Embryonic facial prominence (tissue), 1 donor: ENCODE data around the gene PARVB.

Experiments used
- DNase-seq: peaks from one replicate; pipeline ENCODE4 v3.0.0-alpha.2; 2016; ENCODE audit errors: extremely low spot score

PARVB gene

GRCh38 chr22:44199866-44200265 lies 175.8 kb downstream of the PARVB start:
- DNase-seq: no peak

DNA sequence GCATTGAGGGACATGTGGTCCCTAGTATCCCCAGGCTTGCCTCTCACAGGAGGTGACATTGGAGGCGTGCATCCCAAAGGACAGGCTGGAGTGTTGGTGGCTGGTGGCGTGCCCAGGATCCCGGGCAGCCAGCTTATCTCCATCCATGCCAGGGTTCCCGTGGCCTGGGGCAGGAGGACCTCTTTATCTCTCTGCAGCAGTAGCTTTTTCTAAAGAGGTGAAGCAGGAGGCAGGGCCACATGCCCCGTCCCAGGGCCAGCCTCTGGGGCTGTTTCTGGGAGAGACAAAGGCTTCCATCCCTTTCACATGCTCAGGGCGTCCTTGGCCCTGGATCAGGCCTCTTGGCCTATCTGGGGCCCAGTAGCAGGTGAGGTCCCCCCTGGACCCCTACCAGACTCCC lies 176.3 kb downstream of the PARVB start:
- DNase-seq: no peak

DNA sequence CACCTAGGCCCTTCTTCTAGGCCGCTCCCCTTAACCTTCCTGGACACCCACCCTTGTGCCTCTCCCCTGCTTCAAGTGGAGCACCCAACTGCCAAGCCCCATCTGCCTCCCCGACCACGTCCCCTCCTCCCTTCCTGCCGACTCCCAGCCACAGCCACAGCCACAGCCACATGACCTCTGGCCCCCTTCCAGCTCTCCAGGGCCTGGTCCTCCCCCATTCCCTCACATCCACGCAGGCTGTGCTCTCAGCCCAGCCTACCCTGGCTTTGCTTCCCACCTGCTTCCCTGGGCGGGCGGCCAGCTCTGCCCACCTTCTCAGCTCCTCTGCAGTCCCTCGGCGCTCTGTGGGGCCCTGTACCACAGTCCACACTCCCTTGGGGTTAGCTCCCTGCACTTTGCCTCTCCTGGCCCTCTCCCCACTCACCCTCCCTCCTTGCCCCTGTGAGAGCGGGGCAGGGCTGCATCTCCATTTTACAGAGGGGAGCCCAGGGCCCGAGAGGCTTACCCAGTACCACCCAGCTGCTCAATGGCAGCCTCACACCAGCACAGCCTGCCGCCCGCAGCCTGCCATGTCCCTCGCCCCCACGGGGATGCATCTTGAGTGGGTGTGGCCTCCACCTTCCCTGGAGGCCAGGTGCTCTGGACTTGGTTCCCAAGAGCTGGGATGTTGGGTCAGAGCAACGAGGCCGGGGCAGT lies 176.9 kb downstream of the PARVB start:
- no peak for DNase-seq

DNA sequence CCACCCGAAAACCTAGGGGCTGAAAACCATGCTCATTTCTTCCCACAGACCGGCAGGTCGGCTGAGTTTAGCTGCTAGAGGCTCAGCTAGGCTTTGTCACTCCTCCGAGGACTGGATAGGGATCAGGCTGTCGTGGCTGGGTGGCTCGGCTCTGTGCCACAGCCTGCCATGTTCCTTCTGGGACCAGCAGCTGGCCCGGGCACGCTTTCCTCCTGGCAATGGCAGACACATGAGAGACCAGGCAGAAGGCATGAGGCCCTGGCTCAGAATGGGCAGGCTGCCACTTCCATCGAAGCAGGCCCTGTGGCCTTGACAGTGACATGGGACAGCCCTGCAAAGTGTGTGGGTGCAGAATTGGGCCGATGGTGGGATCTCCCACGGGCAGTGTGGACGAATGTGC lies 177.6 kb downstream of the PARVB start:
- no peak for DNase-seq

DNA sequence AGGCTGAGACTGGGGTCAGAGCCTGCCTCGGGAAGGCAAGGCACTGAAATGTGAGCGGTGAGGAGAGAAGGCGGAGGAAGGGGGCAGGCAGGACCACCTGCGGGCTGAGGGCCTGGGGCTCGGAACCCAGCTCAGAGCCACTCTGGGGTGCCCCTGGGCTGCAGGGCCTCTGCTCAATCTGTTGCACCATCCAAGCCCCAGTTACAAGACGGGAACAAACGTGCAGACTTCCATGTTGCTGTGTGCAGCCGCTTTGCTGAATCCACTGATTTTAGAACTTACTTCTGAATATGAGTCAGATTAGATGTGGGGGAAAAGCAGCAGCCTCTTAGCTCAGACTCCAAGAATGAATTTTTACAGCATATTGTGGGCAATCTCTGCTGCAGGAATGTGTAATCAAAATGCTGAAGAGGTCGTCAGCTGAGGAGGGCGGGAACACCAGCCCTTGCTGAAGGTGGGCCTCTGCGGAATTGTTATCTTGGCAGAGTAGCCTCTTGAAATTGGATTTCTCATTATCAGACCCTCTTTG lies 178.2 kb downstream of the PARVB start:
- DNase-seq: peak; percentile 48

GRCh38 chr22:44203203-44203602 lies 179.1 kb downstream of the PARVB start:
- no peak for DNase-seq

DNA sequence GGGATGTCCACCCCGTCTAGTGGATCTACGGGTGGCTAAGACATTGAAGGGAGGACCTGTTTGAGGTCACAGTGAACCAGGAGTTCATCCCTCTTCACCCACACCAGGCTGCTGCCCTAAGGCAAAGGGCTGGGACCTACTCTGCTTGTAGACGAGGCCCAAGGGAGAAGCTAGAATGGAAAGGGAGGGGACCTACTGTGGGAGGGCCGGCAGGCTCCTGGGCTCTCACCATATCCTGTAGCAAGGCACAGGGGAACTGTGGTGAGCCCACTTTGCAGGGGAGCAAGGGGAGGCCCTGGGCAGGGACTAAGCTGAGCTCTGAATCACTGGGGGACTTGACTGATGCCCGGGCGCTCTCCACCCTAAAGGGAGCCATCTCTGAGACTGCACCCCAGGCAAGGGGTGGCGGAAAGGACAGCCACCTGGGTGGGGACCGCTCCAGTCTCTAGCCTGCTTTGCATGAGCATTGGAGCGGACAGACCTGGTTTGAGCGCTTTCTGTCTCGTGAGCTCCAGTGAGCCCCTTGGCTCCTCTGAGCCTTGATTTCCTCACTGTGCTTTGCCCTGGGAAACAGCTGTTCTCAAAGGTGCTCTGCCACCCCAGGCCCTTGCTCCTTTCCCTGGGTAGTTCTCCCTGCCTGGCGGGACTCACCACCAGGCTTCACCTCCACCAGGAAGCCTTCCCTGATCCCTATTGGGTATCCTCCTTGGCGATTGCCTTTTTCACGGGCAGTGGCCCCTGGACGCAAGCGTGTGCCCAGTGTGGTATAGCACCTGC lies 180.8 kb downstream of the PARVB start:
- no peak for DNase-seq

GRCh38 chr22:44205516-44206329 lies 181.6 kb downstream of the PARVB start:
- DNase-seq: no peak

DNA sequence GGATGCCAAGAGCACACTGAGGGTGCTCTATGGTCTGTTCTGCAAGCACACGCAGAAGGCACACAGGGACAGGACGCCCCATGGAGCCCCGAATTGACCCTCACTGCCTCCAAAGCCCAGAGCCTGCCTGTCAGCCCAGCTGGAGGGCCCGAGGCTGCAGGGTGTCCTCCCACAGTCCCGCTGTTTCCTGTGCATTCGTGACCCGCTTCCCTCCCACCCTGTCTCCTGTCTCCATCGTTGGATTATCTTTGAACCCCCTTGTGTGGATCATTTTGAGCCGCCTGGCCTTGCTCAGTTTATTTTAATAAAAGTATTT lies 182.2 kb downstream of the PARVB start:
- DNase-seq: no peak

- DNase-seq: no peak
These were observed 182.6 kb downstream of the PARVB start for GRCh38 chr22:44206696-44207095.

DNA sequence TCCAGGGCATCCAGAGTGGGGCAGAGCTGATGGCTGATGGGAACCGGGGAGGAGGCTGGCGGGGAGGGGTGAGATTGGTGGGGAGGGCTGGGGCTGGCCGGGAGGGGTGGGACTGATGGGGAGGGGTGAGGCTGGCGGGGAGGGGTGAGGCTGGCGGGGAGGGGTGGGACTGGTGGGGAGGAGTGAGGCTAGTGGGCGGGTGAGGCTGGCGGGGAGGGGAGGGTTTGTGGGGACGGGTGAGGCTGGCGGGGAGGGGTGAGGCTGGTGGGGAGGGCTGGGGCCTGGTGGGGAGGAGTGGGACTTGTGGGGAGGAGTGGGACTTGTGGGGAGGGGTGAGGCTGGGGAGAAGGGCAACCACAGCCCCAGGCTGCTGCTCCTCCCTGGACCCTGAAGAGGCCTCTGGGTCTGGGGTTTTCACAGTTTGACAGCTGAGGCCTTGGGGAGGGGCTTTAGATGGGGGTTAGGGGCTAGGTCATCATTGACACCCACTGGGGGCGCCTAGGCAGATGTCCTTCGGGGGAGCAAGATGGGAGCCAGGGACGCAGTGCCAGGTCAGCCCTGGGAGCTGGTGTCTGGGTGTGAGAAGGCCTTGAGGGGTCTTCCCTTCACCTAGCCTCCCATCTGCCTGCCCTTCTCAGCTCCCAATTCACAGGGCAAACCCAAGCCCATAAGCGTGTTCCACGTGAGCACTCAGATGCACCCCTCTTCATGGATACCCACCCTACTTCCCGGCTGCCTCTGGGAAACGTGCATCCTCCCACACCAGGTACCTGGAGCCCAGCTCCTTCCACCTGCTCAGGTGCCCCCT lies 183.3 kb downstream of the PARVB start:
- DNase-seq: no peak

DNA sequence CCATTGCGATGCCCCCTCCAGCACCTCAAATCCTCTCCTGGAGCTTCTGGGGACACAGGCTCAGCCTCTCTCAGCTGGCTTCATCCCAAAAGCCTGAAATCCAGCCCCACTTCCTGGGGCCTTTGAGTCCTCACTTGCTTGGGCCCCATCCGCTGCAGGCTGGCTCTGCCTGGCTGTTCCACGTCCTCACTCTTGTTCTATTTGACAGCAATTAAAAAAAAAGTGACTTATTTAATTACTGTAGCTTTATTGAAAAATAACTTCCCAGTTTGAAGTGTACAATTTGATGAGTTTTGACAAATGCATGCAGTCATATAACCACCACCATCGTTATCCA lies 183.8 kb downstream of the PARVB start:
- no peak for DNase-seq

- DNase-seq: no peak
These were observed 185.2 kb downstream of the PARVB start for GRCh38 chr22:44209343-44209742.

GRCh38 chr22:44210722-44211121 lies 186.6 kb downstream of the PARVB start:
- no peak for DNase-seq

GRCh38 chr22:44211256-44211945 lies 187.3 kb downstream of the PARVB start:
- DNase-seq: no peak

GRCh38 chr22:44211946-44212930 lies 188.1 kb downstream of the PARVB start:
- DNase-seq: peak; percentile 23

DNA sequence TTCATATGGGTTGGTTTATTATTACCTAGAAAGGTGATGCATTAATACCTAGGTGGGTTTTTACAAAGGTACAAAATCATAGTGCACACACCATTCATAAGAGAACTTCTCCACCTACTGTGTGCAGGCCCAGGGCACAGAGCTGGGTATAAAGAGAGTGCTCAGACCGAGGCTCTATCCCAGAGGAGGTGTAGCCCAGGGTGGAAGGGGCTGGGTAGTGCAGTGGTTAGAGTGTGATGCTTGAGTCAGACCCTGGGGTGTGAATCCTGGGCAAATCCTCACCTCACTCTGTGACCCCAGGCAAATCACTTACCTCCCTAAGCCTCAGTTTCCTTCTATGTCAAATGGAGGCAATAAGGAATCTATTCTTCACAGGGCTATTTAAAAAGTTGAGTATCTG lies 188.8 kb downstream of the PARVB start:
- DNase-seq: no peak

GRCh38 chr22:44213489-44214043 lies 189.5 kb downstream of the PARVB start:
- DNase-seq: no peak

DNA sequence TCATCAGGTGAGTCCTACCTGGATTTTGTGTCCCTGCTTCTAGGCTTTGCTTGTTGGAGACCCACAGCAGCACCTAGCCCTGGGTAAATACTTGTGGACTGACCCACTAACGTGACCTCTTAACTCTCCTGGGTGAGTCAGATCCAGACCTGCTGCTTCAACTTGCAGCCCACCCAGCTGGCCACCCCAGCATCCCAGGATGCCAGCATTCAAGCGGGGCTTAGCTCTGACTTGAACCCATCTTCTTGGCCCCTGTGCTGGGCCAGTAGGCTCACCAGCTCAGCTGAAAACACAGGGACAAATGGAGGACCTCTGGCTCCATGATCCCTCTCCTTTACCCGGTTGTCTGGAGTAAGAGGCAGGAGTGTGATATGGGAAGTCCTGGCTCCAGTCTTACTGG lies 190.1 kb downstream of the PARVB start:
- DNase-seq: no peak

- no peak for DNase-seq
These were observed 190.7 kb downstream of the PARVB start for GRCh38 chr22:44214764-44215163.
